Stimulated activated CD4-positive, alpha-beta T cell treated with anti-CD3 and anti-CD28 coated beads, Interleukin-4, amount 100 ng/mL, for 4 hours (primary cell): ENCODE measurements around the gene FOSL1.
A peak's percentile ranks its signal among the peaks of the same experiment; 100 is the strongest.

Source experiments
- DNase-seq, 2 experiments: peaks; one replicate each; pipeline ENCODE4 v3.0.0-alpha.2; 2020

The FOSL1 gene

GRCh38 chr11:65863889-65864705 is 36.1 kb downstream of the FOSL1 start:
- no peak for DNase-seq

- DNase-seq = no peak
Observed at GRCh38 chr11:65862941-65863888, 37.0 kb downstream of the FOSL1 start.

- DNase-seq = no peak
Observed at GRCh38 chr11:65862191-65862735, 37.9 kb downstream of the FOSL1 start.

GRCh38 chr11:65861533-65862183 is 38.5 kb downstream of the FOSL1 start:
- no peak for DNase-seq

GRCh38 chr11:65861165-65861505 is 39.1 kb downstream of the FOSL1 start:
- DNase-seq = no peak

GRCh38 chr11:65860278-65861164 is 39.7 kb downstream of the FOSL1 start, which contains the start of gene MUS81:
Gene MUS81 (plus strand): TSS chr11:65860433. CDS start chr11:65860754, 321 bp downstream.
- DNase-seq = peak; percentile 93 to 95

- DNase-seq = peak in 1 of 2 experiments; percentile 42
Observed at GRCh38 chr11:65859812-65860277, 40.3 kb downstream of the FOSL1 start.

- DNase-seq = peak; percentile 98
Observed at GRCh38 chr11:65859095-65859811, 40.9 kb downstream of the FOSL1 start.

- DNase-seq = no peak
Observed at GRCh38 chr11:65858681-65859087, 41.5 kb downstream of the FOSL1 start.

- DNase-seq = peak; percentile 95 to 97
Observed at GRCh38 chr11:65857853-65858680, 42.1 kb downstream of the FOSL1 start, which contains the start of gene CFL1. Gene CFL1 (minus strand): TSS chr11:65858180. CDS start chr11:65858099, 81 bp downstream.

GRCh38 chr11:65857500-65857852 is 42.7 kb downstream of the FOSL1 start:
- peak in 1 of 2 experiments; percentile 57 for DNase-seq

- DNase-seq = peak; percentile 76 to 81
Observed at GRCh38 chr11:65856689-65857499, 43.3 kb downstream of the FOSL1 start.

GRCh38 chr11:65855927-65856363 is 44.2 kb downstream of the FOSL1 start:
- no peak for DNase-seq

GRCh38 chr11:65854852-65855837 is 45.0 kb downstream of the FOSL1 start:
- DNase-seq = no peak

GRCh38 chr11:65854161-65854592 is 46.0 kb downstream of the FOSL1 start:
- DNase-seq = no peak

- no peak for DNase-seq
Observed at GRCh38 chr11:65853246-65853979, 46.8 kb downstream of the FOSL1 start.
